Prostate gland (tissue), 2 donors: ENCODE results near the gene SASH1.

Source experiments
- POLR2A ChIP-seq: fragments of 450-650 bp; IDR thresholded peaks from one replicate; pipeline ENCODE4 v1.6.1; 2016; ENCODE audit warnings: antibody characterized with exemption, mild to moderate bottlenecking
- POLR2AphosphoS5 ChIP-seq: sonication (generic); formaldehyde crosslinking; IDR thresholded peaks from one replicate; pipeline ENCODE4 v1.6.1; 2017; ENCODE audit warnings: antibody characterized with exemption
- TF ChIP-seq, protein P1 (sequence below), 4 experiments: fragments of 200-600 bp in 2 of 4; fragments of 450-650 bp in 2 of 4; sonication (generic) in 2 of 4; IDR thresholded peaks; 1 replicate in 3 of 4; 2 replicates in 1 of 4; pipeline ENCODE4 v1.5.1; 2016 to 2019; ENCODE audit warnings: antibody characterized with exemption in 4 of 4, mild to moderate bottlenecking in 2 of 4, moderate library complexity in 2 of 4

DNA sequence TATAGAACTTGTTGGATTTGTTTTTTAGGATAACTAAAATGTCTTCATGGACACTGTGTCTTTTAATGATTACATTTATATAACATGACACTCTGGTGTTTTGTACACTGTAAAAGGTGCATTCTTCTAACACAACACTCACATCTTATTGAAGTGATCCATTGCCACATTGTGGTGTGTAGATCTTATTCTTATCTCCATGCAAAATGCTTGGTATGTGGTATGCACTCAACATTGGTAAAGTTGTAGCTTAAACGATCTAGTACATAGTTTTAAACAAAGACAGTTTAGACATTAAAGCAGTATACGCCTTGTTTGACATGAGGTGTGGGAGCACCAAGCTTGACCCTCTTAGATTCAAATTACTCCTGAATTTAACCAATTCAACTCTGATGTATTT is 84.7 kb downstream of the SASH1 start:
- TF ChIP-seq, protein P1, sequence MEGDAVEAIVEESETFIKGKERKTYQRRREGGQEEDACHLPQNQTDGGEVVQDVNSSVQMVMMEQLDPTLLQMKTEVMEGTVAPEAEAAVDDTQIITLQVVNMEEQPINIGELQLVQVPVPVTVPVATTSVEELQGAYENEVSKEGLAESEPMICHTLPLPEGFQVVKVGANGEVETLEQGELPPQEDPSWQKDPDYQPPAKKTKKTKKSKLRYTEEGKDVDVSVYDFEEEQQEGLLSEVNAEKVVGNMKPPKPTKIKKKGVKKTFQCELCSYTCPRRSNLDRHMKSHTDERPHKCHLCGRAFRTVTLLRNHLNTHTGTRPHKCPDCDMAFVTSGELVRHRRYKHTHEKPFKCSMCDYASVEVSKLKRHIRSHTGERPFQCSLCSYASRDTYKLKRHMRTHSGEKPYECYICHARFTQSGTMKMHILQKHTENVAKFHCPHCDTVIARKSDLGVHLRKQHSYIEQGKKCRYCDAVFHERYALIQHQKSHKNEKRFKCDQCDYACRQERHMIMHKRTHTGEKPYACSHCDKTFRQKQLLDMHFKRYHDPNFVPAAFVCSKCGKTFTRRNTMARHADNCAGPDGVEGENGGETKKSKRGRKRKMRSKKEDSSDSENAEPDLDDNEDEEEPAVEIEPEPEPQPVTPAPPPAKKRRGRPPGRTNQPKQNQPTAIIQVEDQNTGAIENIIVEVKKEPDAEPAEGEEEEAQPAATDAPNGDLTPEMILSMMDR (IDR thresholded peaks at IDR 0.05) = no peak
- TF ChIP-seq POLR2A = no peak
- no peak for TF ChIP-seq POLR2AphosphoS5
